Measurements from ENCODE around the gene EPHB2.

GRCh38 chr1:22665752-22666151 lies 44.9 kb upstream of the EPHB2 start:
- TF ChIP-seq POLR2A (IDR thresholded peaks at IDR 0.05; ENCODE audit: low read depth, low read length) (no peak), POLR2AphosphoS5 (IDR thresholded peaks at IDR 0.05; ENCODE audit: low read depth, low read length) (no peak), PAX5 (IDR thresholded peaks at IDR 0.05; ENCODE audit: insufficient read depth, low read length, severe bottlenecking) (no peak), SPI1 (IDR thresholded peaks at IDR 0.05; ENCODE audit: low read depth, low read length) (no peak), TAF1 (IDR thresholded peaks at IDR 0.05; ENCODE audit: low read depth, low read length) (no peak), POU2F2 (IDR thresholded peaks at IDR 0.05; ENCODE audit: low read depth, low read length) (no peak)
